Upper lobe of left lung (tissue), 4 donors: ENCODE results near the gene TBC1D17.

ENCODE experiments used
- POLR2A ChIP-seq, 4 donors: fragments of 450-650 bp; IDR thresholded peaks; one replicate each; pipeline ENCODE4 v1.5.1; 2016 to 2017; ENCODE audit warnings: antibody characterized with exemption in 4 of 4, mild to moderate bottlenecking in 2 of 4
- POLR2AphosphoS5 ChIP-seq, 2 donors: sonication (generic); formaldehyde crosslinking; IDR thresholded peaks; one replicate each; pipeline ENCODE4 v1.5.1; 2017; ENCODE audit warnings: antibody characterized with exemption in 2 of 2
- TF ChIP-seq, protein P1 (sequence below), 6 experiments: fragments of 450-650 bp in 4 of 6; fragments of 200-600 bp in 2 of 6; sonication (generic) in 2 of 6; IDR thresholded peaks; one replicate each; pipeline ENCODE4 v1.5.1; 2016 to 2019; ENCODE audit warnings: antibody characterized with exemption in 6 of 6

DNA sequence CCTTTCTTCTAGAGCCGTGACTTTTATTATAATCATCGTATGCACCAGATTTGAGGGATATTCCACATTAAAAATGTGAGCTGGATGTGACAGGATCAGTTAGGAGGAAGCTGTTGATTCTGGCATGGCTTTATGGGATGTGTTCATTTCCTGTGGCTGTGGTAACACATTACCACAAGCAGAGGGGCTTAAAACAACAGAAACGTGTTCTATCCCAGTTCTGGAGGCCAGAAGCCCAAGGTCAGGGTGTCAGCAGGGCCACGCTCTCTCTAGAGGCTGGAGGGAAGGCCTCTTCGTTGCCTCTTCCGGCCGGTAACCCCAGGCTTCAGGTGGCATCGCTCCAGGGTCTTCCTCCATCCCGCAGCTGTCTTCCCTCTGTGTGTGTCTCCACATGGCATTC, 44.9 kb upstream of the TBC1D17 start:
- TF ChIP-seq, protein P1, sequence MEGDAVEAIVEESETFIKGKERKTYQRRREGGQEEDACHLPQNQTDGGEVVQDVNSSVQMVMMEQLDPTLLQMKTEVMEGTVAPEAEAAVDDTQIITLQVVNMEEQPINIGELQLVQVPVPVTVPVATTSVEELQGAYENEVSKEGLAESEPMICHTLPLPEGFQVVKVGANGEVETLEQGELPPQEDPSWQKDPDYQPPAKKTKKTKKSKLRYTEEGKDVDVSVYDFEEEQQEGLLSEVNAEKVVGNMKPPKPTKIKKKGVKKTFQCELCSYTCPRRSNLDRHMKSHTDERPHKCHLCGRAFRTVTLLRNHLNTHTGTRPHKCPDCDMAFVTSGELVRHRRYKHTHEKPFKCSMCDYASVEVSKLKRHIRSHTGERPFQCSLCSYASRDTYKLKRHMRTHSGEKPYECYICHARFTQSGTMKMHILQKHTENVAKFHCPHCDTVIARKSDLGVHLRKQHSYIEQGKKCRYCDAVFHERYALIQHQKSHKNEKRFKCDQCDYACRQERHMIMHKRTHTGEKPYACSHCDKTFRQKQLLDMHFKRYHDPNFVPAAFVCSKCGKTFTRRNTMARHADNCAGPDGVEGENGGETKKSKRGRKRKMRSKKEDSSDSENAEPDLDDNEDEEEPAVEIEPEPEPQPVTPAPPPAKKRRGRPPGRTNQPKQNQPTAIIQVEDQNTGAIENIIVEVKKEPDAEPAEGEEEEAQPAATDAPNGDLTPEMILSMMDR (IDR thresholded peaks at IDR 0.05): no peak
- TF ChIP-seq POLR2A (IDR thresholded peaks at IDR 0.05) (no peak), POLR2AphosphoS5 (IDR thresholded peaks at IDR 0.05) (no peak)
